ENCODE measurements around the gene PNPLA8. TPM values are rescaled to one million over a fixed set of nuclear protein-coding genes. Genes with fewer than 3 reads are reported as not detected.

PNPLA8 gene
- total and polyA plus RNA-seq, 2 of the 4 experiments (the other 2 are of a cell fraction) = 7.0 to 14.5 TPM

- H2AK5ac ChIP-seq (ENCODE audit: low read depth, low read length) = peak within 1 kb of the TSS; percentile 81
- peak within 1 kb of the TSS; percentile 94 for H3K9ac ChIP-seq (ENCODE audit: low read depth, low read length)
- no peaks in the 10 kb centered on the region for H4K20me1 ChIP-seq (ENCODE audit: insufficient read depth, low read length)
- H3K4me3 ChIP-seq (ENCODE audit: insufficient read depth, low read depth, low read length) = peak within 1 kb of the TSS; percentile 79
- CTCF ChIA-PET = no interaction called here
- H3K27ac ChIP-seq (ENCODE audit: insufficient read depth, low read length) = peak within 1 kb of the TSS; percentile 93
- H3K27me3 ChIP-seq (ENCODE audit: control insufficient read depth, insufficient read depth, low read length) = no peaks in the 10 kb centered on the region
- 0 out of 2 replicates have a peak, but pooled peaks cover 1% of the 10 kb centered on the region for H3K4me1 ChIP-seq (ENCODE audit: control insufficient read depth, insufficient read depth, low read length)
- peak within 1 kb of the TSS; percentile 96 for H2AFZ ChIP-seq (replicated peaks; ENCODE audit: low read length, poor library complexity)
- in situ Hi-C loops (cut with MboI; ENCODE audit: low sequenced_read_pairs) (loop anchor here (5.0 kb wide), 1 partner anchor 42 kb away; the partner anchor contains the start of gene PNPLA8), dilution Hi-C loops (cut with HindIII; ENCODE audit: low sequenced_read_pairs, unreplicated experiment) (no loop called here), intact Hi-C loops (cut with micrococcal nuclease) (no loop called here)
- H3K4ac ChIP-seq (ENCODE audit: low read depth, low read length) = peak within 1 kb of the TSS; percentile 92
- H4K8ac ChIP-seq (ENCODE audit: low read depth in 2 of 2, low read length in 2 of 2) = peak within 1 kb of the TSS; percentile 77 to 95
- 0% methylated on average over 14 of the region's 65 CpGs; no CpG with 5 or more reads in 1 of the 2 experiments for WGBS, 2 experiments (ENCODE audit: extremely low coverage in 2 of 2, insufficient read length in 1 of 2)
- ATAC-seq (ENCODE audit: low read depth) (peak; percentile 95), DNase-seq (peak; percentile 99)
- no peak within 1 kb of the TSS for H2BK20ac ChIP-seq (ENCODE audit: low read depth, low read length)
- peak within 1 kb of the TSS; percentile 66 for H4K91ac ChIP-seq (ENCODE audit: insufficient read depth, low read depth, low read length)
- no TSS peak for BruUV-seq (replicated peaks)
- peaks cover 11 to 22% of the 10 kb centered on the region in 2 experiments; a peak in 3 of 4 replicates for H3K79me1 ChIP-seq (ENCODE audit: low read depth in 1 of 2, low read length in 2 of 2)
- peak within 1 kb of the TSS; percentile 91 for H3K56ac ChIP-seq (ENCODE audit: extremely low read depth, insufficient read depth, low read length)
- H3K14ac ChIP-seq (replicated peaks; ENCODE audit: low read depth, low read length) = peak within 1 kb of the TSS; percentile 94
- peak within 1 kb of the TSS; percentile 76 for H3K4me2 ChIP-seq (ENCODE audit: low read depth, low read length)
- peak within 1 kb of the TSS; percentile 85 for H2BK5ac ChIP-seq (ENCODE audit: low read depth, low read length, poor library complexity, severe bottlenecking)
- H3K9me1 ChIP-seq (ENCODE audit: insufficient read depth, low read length) = no peaks in the 10 kb centered on the region
- H3K18ac ChIP-seq (ENCODE audit: low read depth, low read length) = peak within 1 kb of the TSS; percentile 43
- H3K9me3 ChIP-seq (ENCODE audit: control insufficient read depth, insufficient read depth, low read length) = no peaks in the 10 kb centered on the region
- H4K5ac ChIP-seq (ENCODE audit: low read depth, low read length) = peak within 1 kb of the TSS; percentile 91
- H2BK120ac ChIP-seq (ENCODE audit: low read depth, low read length) = peak within 1 kb of the TSS; percentile 28
- H2BK15ac ChIP-seq (ENCODE audit: low read depth, low read length) = no peak within 1 kb of the TSS
- POLR2A ChIA-PET (ENCODE audit: unreplicated experiment) = no interaction called here
- H3K23ac ChIP-seq (ENCODE audit: low read depth, low read length) = peak within 1 kb of the TSS; percentile 91
- peaks cover 1% of the 10 kb centered on the region; the same call in 1 of the 2 replicates for H3K36me3 ChIP-seq (ENCODE audit: control insufficient read depth, insufficient read depth, low read length)
- peak within 1 kb of the TSS; percentile 94 for H2AK9ac ChIP-seq (replicated peaks; ENCODE audit: low read depth, low read length, poor library complexity)
- TF ChIP-seq MXI1 (IDR thresholded peaks at IDR 0.05; ENCODE audit: borderline replicate concordance, low read depth, low read length) (peak; percentile 87; the same call in 1 of the 2 replicates), POLR2A (IDR thresholded peaks at IDR 0.05; ENCODE audit: low read depth, low read length) (peak; percentile 98), RFX5 (IDR thresholded peaks at IDR 0.05; ENCODE audit: low read depth, low read length) (no peak), SMC3 (IDR thresholded peaks at IDR 0.05; ENCODE audit: low read depth, low read length) (no peak), MAFK (IDR thresholded peaks at IDR 0.05; ENCODE audit: low read depth, low read length) (peak; percentile 0; the same call in 1 of the 2 replicates), CHD1 (IDR thresholded peaks at IDR 0.05; ENCODE audit: low read depth, low read length) (no peak), RCOR1 (IDR thresholded peaks at IDR 0.05; ENCODE audit: insufficient replicate concordance, low read length) (no peak), FOS (IDR thresholded peaks at IDR 0.05; ENCODE audit: low read depth, low read length) (peak; percentile 46; the same call in 1 of the 2 replicates), BHLHE40 (IDR thresholded peaks at IDR 0.05; ENCODE audit: low read depth, low read length) (peak; percentile 82), CTCF (conservative IDR thresholded peaks at IDR 0.05; ENCODE audit: low read depth, low read length) (no peak), MAZ (IDR thresholded peaks at IDR 0.05; ENCODE audit: borderline replicate concordance, low read depth, low read length) (peak; percentile 61; the same call in 1 of the 2 replicates), CEBPB (IDR thresholded peaks at IDR 0.05; ENCODE audit: low read depth, low read length) (peak; percentile 54; the same call in 1 of the 2 replicates), USF2 (IDR thresholded peaks at IDR 0.05; ENCODE audit: low read depth, low read length) (peak; percentile 100)
These were observed 43.6 kb upstream of the PNPLA8 start, which contains the start of the genes DNAJB9 and THAP5 for GRCh38 chr7:108569381-108570145. TSS of gene DNAJB9 (plus strand) at chr7:108569874. CDS start at chr7:108571727, 1,853 bp downstream. TSS of gene THAP5 (minus strand) at chr7:108569706. CDS start at chr7:108569569, 137 bp downstream.

Data from IMR-90 (cell line).